Ovary (tissue), 9 donors: ENCODE measurements around the gene HDC. TPM values are rescaled to one million over a fixed set of nuclear protein-coding genes. Genes with fewer than 3 reads are reported as not detected.

Experiments used
- DNase-seq, 5 donors: peaks; one replicate each; pipeline ENCODE4 v3.0.0-alpha.2; 2019 to 2020
- H3K27ac ChIP-seq, 2 donors: fragments of 200-600 bp; one replicate each; pipeline versions ENCODE4 v1.5.1 to v1.8.0; 2019 to 2022
- H3K27me3 ChIP-seq: fragments of 200-600 bp; one replicate; pipeline ENCODE4 v1.8.0; 2022
- H3K36me3 ChIP-seq: fragments of 200-600 bp; sonication (generic); one replicate; pipeline ENCODE4 v1.5.1; 2019
- H3K4me1 ChIP-seq: one replicate; pipeline ENCODE4 v1.8.1; 2013; ENCODE audit warnings: mild to moderate bottlenecking, moderate library complexity; ENCODE audit not compliant: insufficient read depth
- H3K4me3 ChIP-seq: fragments of 200-600 bp; sonication (generic); one replicate; pipeline ENCODE4 v1.5.1; 2017
- H3K9me3 ChIP-seq, 2 donors: fragments of 200-600 bp in 1 of 2; sonication (generic) in 1 of 2; one replicate each; pipeline versions ENCODE4 v1.5.1 to v1.8.1; 2013 to 2019; ENCODE audit warnings: mild to moderate bottlenecking in 1 of 2, moderate library complexity in 1 of 2
- EP300 ChIP-seq: sonication (generic); formaldehyde crosslinking; IDR thresholded peaks from one replicate; pipeline ENCODE4 v1.6.1; 2017; ENCODE audit warnings: antibody characterized with exemption
- POLR2A ChIP-seq: fragments of 450-650 bp; IDR thresholded peaks from one replicate; pipeline ENCODE4 v1.6.1; 2017; ENCODE audit warnings: antibody characterized with exemption, mild to moderate bottlenecking, moderate library complexity
- WGBS, 3 donors: extraction: QIAGEN DNeasy Blood & Tissue Kit in 1 of 3; methylation state at CpG; one replicate each; pipeline versions ENCODE4 v1.1.5 to v1.1.7; 2013 to 2017; 5-methylcytosine and 5-hydroxymethylcytosine counted together
- intact Hi-C, 4 donors: fragments of 100-400 bp; cut with DNase I; formaldehyde crosslinking; loops; one replicate each; pipeline versions ENCODE4 v1.11.0 to v1.15.1; 2022 to 2023
- polyA plus RNA-seq, 2 donors: library from polyadenylated mRNA; stranded (reverse); fragments of 200-250 nt in 1 of 2; fragments of 350-450 nt in 1 of 2; fragmentation: Illumina TruSeq in 1 of 2; extraction: RNeasy Lipid Tissue Mini Kit (QIAGEN cat#74804) in 1 of 2; gene quantifications; one replicate each; pipeline ENCODE4 v1.2.3, GENCODE V29; 2013 to 2014
- total RNA-seq, 7 donors: library from RNA; depleted of rRNA in 2 of 7; stranded (reverse); fragments of >200 nt in 2 of 7; fragmentation: NEBNext Ultra II Directional in 3 of 7; extraction: Animal tissue kit (Norgen Biotek cat#: 25700) in 3 of 7; gene quantifications; one replicate each; pipeline versions ENCODE4 v1.1.0 to v1.2.4, GENCODE V29; 2016 to 2023
- TF ChIP-seq, protein P1 (sequence below), 3 donors: fragments of 450-650 bp in 2 of 3; fragments of 200-600 bp in 1 of 3; IDR thresholded peaks; one replicate each; pipeline versions ENCODE4 v1.5.1 to v1.8.0; 2016 to 2022; ENCODE audit warnings: antibody characterized with exemption in 3 of 3, mild to moderate bottlenecking in 1 of 3
- donor health status: DM: no; HTN: no; CAD: no; lungs with moderate emphysema.
- donor health status: DM: no; HTN: no; CAD: no.
- donor health status: Bipolar disorder and iron deficiency.
- donor health status: DM: yes; HTN: yes; CAD: no.
- donor health status: DM: no; HTN: no; CAD: no.
- donor health status: DM: yes; HTN: yes; CAD: no.

The HDC gene
- total and polyA plus RNA-seq, 9 donors = 0.13 to 2.4 (median 0.94) TPM; not detected in 4

DNA sequence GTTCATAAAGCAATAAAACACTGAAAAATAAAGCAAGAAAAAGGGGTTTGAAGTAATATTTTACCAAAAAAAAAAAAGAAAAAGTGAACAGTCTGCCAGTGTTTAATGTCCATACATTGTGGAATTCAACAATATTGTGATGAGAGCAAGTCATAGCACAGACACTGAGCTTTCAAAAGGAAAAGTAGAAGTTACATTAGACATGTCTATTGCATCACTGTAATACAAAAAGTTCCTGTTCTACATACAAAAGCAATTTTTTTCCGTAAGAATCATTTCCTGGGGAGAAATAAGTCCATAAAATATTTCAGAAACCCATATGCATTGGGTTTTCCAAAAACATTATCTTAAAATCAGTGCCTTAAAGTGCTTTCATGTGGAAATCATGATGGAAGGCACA is 11.8 kb upstream of the HDC start:
- 94 to 99% (median 95%) methylated on average over 1 of the region's 1 CpG for WGBS, 3 donors
- H3K36me3 ChIP-seq = no peaks in the 10 kb centered on the region
- intact Hi-C loops = no loop called here
- H3K9me3 ChIP-seq = no peaks in the 10 kb centered on the region
- no peak for TF ChIP-seq EP300
- TF ChIP-seq POLR2A = no peak
- TF ChIP-seq, protein P1, sequence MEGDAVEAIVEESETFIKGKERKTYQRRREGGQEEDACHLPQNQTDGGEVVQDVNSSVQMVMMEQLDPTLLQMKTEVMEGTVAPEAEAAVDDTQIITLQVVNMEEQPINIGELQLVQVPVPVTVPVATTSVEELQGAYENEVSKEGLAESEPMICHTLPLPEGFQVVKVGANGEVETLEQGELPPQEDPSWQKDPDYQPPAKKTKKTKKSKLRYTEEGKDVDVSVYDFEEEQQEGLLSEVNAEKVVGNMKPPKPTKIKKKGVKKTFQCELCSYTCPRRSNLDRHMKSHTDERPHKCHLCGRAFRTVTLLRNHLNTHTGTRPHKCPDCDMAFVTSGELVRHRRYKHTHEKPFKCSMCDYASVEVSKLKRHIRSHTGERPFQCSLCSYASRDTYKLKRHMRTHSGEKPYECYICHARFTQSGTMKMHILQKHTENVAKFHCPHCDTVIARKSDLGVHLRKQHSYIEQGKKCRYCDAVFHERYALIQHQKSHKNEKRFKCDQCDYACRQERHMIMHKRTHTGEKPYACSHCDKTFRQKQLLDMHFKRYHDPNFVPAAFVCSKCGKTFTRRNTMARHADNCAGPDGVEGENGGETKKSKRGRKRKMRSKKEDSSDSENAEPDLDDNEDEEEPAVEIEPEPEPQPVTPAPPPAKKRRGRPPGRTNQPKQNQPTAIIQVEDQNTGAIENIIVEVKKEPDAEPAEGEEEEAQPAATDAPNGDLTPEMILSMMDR (IDR thresholded peaks at IDR 0.05) = no peak
- H3K4me3 ChIP-seq = no peak overlapping the region
- no peak for DNase-seq
- H3K27me3 ChIP-seq = no peaks in the 10 kb centered on the region
- H3K27ac ChIP-seq = no peak overlapping the region
- no peaks in the 10 kb centered on the region for H3K4me1 ChIP-seq

DNA sequence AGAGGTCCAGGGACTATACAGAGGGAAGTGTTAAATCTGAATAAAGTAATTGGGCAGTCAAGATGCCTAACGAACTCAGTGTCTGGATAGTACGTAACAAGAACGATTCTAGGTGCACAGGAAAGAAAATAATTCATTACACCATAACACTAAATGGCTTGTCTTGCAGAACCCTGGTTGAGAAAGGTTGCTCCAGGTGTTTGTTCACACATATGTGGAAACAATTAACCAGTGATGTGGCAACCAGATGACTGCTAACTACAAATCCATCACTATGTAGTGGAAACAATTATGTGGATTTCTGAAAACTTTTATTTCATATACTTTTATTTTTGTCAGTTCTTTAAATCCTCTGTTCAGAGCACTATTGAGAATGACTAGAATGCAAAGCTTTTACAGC is 10.4 kb upstream of the HDC start:
- Histone ChIP-seq H3K9me3 (no peaks in the 10 kb centered on the region), H3K36me3 (no peaks in the 10 kb centered on the region), H3K4me1 (no peaks in the 10 kb centered on the region), H3K4me3 (no peak overlapping the region), H3K27ac (no peak overlapping the region), H3K27me3 (no peaks in the 10 kb centered on the region)
- TF ChIP-seq EP300 (no peak), POLR2A (no peak)
- no peak for DNase-seq
- 58 to 66% (median 66%) methylated on average over 3 of the region's 3 CpGs for WGBS, 3 donors
- intact Hi-C loops = no loop called here

DNA sequence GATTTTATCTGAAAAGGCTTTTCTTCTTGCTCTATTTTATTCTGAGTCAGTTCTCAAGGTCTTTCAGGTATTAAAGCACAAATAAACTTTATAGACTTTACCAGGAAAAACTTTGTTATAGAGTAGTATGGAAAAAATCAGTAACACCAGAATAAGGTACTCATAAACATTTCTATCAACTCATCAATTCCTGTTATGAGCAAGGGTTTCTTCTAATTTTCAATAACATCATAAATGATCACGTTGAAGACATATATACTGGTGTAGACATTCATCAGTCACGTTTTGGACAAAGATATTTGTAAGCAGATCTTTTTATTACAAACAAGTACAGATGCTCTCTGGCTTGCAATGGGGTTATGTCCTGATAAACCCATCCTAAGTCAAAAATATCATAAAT is 9.6 kb upstream of the HDC start:
- intact Hi-C loops = no loop called here
- Histone ChIP-seq H3K27ac (no peak overlapping the region), H3K27me3 (no peaks in the 10 kb centered on the region), H3K4me1 (no peaks in the 10 kb centered on the region), H3K36me3 (no peaks in the 10 kb centered on the region), H3K9me3 (no peaks in the 10 kb centered on the region), H3K4me3 (no peak overlapping the region)
- TF ChIP-seq POLR2A (no peak), EP300 (no peak)
- TF ChIP-seq, protein P1 (IDR thresholded peaks at IDR 0.05) = no peak
- no peak for DNase-seq
- 37 to 46% (median 46%) methylated on average over 2 of the region's 2 CpGs for WGBS, 3 donors

DNA sequence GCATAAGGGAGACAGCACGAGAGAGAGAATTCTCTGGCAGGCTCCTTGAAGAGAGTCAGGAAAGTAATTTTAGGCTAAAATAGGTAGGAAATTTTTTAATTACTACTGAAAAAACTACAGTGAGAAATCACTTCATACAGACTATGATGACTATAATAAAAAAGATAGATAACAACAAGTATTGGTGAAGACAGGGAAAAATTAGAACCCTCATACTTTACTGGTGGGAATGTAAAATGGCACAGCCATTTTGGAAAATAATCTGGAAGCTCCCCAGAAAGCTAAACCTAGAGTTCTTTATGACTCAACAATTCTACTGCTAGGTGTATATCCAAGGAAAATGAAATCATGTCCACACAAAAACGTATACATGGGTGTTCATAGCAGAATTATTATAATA is 2.1 kb upstream of the HDC start:
- Histone ChIP-seq H3K9me3 (no peaks in the 10 kb centered on the region), H3K4me3 (no peak overlapping the region), H3K27ac (no peak overlapping the region), H3K36me3 (no peaks in the 10 kb centered on the region), H3K27me3 (no peaks in the 10 kb centered on the region), H3K4me1 (no peaks in the 10 kb centered on the region)
- 75 to 81% (median 76%) methylated on average over 2 of the region's 2 CpGs for WGBS, 3 donors
- intact Hi-C loops = no loop called here
- no peak for DNase-seq
- TF ChIP-seq POLR2A (no peak), EP300 (no peak)
- TF ChIP-seq, protein P1 (IDR thresholded peaks at IDR 0.05) = no peak

DNA sequence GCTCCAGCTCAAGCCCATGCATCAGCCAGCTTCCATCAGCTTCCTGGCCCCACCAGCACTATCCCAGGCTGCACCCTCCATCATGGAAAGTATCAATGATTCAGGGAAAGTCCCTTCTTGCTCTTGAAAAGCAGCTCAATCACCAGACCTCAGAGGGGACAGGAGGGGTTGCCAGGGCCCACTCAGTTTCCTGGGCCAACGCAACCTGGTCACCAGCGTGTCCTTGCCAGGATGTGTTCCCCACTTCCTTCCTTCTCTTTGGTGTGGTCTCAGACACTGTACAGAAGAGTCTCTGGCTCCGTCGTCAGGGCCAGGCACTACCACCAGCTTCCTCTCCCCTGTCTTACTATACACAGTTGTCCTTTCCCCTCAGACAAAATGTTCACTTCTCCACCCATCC is 3.0 kb downstream of the HDC start:
- TF ChIP-seq, protein P1 (IDR thresholded peaks at IDR 0.05) = no peak
- TF ChIP-seq EP300 (no peak), POLR2A (no peak)
- Histone ChIP-seq H3K27me3 (no peaks in the 10 kb centered on the region), H3K4me1 (no peaks in the 10 kb centered on the region), H3K9me3 (no peaks in the 10 kb centered on the region), H3K36me3 (no peaks in the 10 kb centered on the region), H3K4me3 (no peak overlapping the region), H3K27ac (no peak overlapping the region)
- DNase-seq = no peak
- WGBS, 3 donors = 86 to 88% (median 88%) methylated on average over 4 of the region's 4 CpGs
- intact Hi-C loops = no loop called here
